ENCODE measurements around the gene KHSRP. TPM values are rescaled to one million over a fixed set of nuclear protein-coding genes. Genes with fewer than 3 reads are reported as not detected.
A peak's percentile ranks its signal among the peaks of the same experiment; 100 is the strongest.
"Not testable (repeated sequence)": the region's sequence is repeated elsewhere in the genome, so short reads cannot be mapped to it uniquely, and the experiment has no call there.

Gene KHSRP
- total RNA-seq, 1 donor from 2014 or later, result 55.8 TPM

DNA sequence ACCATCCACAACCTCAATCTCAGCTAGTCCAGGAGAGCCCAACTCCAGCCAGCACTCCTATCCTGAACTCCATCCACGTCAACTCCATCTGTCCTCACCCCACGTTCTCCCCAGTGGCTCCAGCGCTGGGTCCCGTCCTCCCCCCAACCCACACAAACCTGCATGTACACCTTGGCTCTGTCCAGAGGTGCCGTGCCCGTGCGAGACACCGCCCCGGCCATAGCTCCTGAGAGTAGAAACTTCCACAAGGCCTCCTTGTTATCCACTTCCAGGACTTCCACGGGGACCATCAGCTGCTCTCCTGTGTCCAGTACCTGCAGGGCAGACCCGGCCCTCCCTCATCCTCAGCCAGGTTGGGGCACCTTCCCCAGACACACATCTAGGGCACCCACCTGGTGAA lies 7.3 kb upstream of the KHSRP start:
- Histone ChIP-seq H3K27me3 (ENCODE audit: control insufficient read depth, insufficient read depth, low read length) (no peaks in the 10 kb centered on the region), H3K36me3 (ENCODE audit: control insufficient read depth, insufficient read depth, low read length) (no peaks in the 10 kb centered on the region), H3K4me3 (ENCODE audit: low read depth, low read length) (no peak overlapping the region)
- TF ChIP-seq, protein P1, sequence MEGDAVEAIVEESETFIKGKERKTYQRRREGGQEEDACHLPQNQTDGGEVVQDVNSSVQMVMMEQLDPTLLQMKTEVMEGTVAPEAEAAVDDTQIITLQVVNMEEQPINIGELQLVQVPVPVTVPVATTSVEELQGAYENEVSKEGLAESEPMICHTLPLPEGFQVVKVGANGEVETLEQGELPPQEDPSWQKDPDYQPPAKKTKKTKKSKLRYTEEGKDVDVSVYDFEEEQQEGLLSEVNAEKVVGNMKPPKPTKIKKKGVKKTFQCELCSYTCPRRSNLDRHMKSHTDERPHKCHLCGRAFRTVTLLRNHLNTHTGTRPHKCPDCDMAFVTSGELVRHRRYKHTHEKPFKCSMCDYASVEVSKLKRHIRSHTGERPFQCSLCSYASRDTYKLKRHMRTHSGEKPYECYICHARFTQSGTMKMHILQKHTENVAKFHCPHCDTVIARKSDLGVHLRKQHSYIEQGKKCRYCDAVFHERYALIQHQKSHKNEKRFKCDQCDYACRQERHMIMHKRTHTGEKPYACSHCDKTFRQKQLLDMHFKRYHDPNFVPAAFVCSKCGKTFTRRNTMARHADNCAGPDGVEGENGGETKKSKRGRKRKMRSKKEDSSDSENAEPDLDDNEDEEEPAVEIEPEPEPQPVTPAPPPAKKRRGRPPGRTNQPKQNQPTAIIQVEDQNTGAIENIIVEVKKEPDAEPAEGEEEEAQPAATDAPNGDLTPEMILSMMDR (IDR thresholded peaks at IDR 0.05; ENCODE audit: insufficient read depth, low read length, severe bottlenecking), result no peak
- FAIRE-seq, result no peak
- no peak for DNase-seq (ENCODE audit: low read depth)

GRCh38 chr19:6429419-6430221 lies 5.0 kb upstream of the KHSRP start:
- no peaks in the 10 kb centered on the region for H3K27me3 ChIP-seq (ENCODE audit: control insufficient read depth, insufficient read depth, low read length)
- DNase-seq (ENCODE audit: low read depth) (no peak), FAIRE-seq (no peak)
- TF ChIP-seq, protein P1 (IDR thresholded peaks at IDR 0.05; ENCODE audit: insufficient read depth, low read length, severe bottlenecking), result no peak
- no peaks in the 10 kb centered on the region for H3K36me3 ChIP-seq (ENCODE audit: control insufficient read depth, insufficient read depth, low read length)
- H3K4me3 ChIP-seq (ENCODE audit: low read depth, low read length), result no peak overlapping the region

DNA sequence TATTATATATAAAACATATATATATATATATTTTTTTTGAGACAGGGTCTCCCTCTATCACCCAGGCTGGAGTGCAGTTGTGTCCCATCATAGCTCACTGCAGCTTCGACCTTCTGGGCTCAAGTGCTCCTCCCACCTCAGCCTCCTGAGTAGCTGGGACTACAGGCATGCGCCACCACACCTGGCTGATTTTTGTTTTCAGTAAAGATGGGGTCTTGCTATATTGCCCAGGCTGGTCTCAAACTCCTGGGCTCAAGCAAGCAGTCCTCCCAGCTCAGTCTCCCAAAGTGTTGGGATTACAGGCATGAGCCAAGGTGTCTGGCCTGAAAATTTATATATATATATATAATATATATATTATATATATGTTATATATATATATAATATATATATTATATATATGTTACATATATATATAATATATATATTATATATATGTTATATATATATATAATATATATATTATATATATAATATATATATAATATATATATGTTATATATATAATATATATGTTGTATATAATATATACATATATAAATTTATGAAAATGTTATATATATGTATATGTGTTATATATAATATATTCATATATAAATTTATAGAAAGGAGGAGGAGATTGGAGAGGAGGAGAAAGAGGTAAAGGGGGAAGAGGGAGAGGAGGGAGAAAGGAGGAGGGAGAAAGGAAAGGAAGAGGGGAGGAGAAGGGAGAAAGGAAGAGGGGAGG lies 4.2 kb upstream of the KHSRP start:
- not testable (repeated sequence) for H3K36me3 ChIP-seq (ENCODE audit: control insufficient read depth, insufficient read depth, low read length); DNase-seq (ENCODE audit: low read depth); FAIRE-seq; H3K4me3 ChIP-seq (ENCODE audit: low read depth, low read length); H3K27me3 ChIP-seq (ENCODE audit: control insufficient read depth, insufficient read depth, low read length)

GRCh38 chr19:6427131-6427530 lies 2.5 kb upstream of the KHSRP start:
- FAIRE-seq, result no peak

GRCh38 chr19:6425732-6426620 lies 1.4 kb upstream of the KHSRP start:
- Histone ChIP-seq H3K4me3 (ENCODE audit: low read depth, low read length) (peak overlapping the region; percentile 26), H3K36me3 (ENCODE audit: control insufficient read depth, insufficient read depth, low read length) (peaks cover 7% of the 10 kb centered on the region), H3K27me3 (ENCODE audit: control insufficient read depth, insufficient read depth, low read length) (no peaks in the 10 kb centered on the region)
- FAIRE-seq, result no peak
- TF ChIP-seq, protein P1 (IDR thresholded peaks at IDR 0.05; ENCODE audit: insufficient read depth, low read length, severe bottlenecking), result peak; percentile 19
- DNase-seq (ENCODE audit: low read depth), result no peak

More at GRCh38 chr19:6427131-6427530, 2.5 kb upstream of the KHSRP start:
- no peak overlapping the region for H3K4me3 ChIP-seq (ENCODE audit: low read depth, low read length)
- H3K36me3 ChIP-seq (ENCODE audit: control insufficient read depth, insufficient read depth, low read length), result no peaks in the 10 kb centered on the region
- no peak for DNase-seq (ENCODE audit: low read depth)
- TF ChIP-seq, protein P1 (IDR thresholded peaks at IDR 0.05; ENCODE audit: insufficient read depth, low read length, severe bottlenecking), result no peak
- no peaks in the 10 kb centered on the region for H3K27me3 ChIP-seq (ENCODE audit: control insufficient read depth, insufficient read depth, low read length)
